ENCODE results near the gene KCNQ2.

- TF ChIP-seq CTCF (IDR thresholded peaks at IDR 0.05), result no peak
- TF ChIP-seq POLR2A (IDR thresholded peaks at IDR 0.05), result no peak
Measured at GRCh38 chr20:63429992-63430391, 42.5 kb downstream of the KCNQ2 start.

Measured in stomach (tissue), 4 donors.